HG03095 (cell line): ENCODE results near the gene EAF1.
"Not testable (repeated sequence)": the region's sequence is repeated elsewhere in the genome, so short reads cannot be mapped to it uniquely, and the experiment has no call there.

Experiments used
- ATAC-seq: cut with Tn5 transposase; IDR thresholded peaks from one replicate; pipeline ENCODE4 v1.9.1; 2021; ENCODE audit warnings: moderate library complexity; ENCODE audit not compliant: unreplicated experiment

Gene EAF1

GRCh38 chr3:15404767-15405166 is 22.6 kb upstream of the EAF1 start:
- ATAC-seq, result peak; percentile 56

DNA sequence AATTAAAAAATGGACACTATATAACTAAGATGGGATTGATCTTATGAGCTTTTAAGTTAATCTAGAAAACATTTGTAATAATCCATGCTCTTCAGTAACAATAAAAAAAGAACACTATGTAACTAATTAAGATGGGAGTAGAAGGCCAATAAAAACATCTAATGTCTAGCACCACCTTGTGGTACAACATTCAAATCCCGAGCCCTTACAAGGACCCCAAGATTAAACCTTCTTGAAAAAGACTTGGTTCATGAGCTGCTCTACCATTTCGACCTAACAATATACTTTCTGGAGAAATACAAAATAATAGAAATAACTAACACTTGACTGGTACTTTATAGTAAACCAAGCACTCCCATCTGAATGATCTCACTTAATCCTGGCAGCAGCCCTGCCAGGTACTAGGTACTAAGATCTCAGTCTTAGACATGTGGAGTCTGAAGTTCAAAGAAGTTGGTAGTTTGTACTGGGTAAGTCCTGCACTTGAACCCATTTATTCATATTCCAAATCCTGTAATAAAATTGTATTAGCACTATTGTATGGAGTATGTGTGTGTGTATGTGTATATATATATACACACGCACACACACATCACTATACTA is 21.8 kb upstream of the EAF1 start:
- peak; percentile 53 for ATAC-seq

DNA sequence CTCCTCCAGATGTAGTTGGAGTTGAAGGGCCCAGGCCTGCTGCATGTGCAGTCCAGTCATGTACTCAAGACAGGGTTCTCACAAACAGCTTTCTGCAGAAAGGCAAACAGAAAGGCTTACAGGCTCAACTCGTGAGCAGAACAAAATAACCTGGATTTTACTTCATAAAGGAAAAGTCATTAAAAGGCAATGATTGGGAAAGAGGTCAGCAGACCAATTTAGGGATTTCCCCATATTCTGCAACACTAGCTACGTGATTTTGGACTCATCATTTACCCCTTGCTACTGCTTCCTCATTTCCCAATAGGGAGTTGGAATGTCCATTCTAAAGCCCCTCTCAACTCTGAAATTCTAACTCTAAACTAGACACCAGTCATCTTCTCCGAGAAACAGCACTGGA is 18.2 kb upstream of the EAF1 start:
- no peak for ATAC-seq

GRCh38 chr3:15409774-15410173 is 17.6 kb upstream of the EAF1 start:
- no peak for ATAC-seq

DNA sequence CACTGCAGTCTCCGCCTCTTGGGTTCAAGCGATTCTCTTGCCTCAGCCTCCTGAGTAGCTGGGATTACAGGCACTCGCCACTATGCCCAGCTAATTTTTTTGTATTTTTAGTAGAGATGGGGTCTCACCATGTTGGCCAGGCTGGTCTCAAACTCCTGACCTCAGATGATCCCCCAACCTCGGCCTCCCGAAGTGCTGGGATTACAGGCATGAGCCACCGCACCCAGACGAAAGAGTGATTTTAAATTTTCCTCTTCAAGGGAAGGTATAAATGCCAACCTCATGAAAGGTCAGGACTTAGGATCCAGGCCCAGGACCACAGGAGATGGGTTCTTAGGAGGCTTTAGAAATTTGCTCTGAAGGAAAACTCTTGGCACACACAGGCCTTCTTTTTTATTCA is 16.4 kb upstream of the EAF1 start:
- ATAC-seq, result not testable (repeated sequence)

GRCh38 chr3:15420871-15421270 is 6.5 kb upstream of the EAF1 start:
- ATAC-seq, result no peak

DNA sequence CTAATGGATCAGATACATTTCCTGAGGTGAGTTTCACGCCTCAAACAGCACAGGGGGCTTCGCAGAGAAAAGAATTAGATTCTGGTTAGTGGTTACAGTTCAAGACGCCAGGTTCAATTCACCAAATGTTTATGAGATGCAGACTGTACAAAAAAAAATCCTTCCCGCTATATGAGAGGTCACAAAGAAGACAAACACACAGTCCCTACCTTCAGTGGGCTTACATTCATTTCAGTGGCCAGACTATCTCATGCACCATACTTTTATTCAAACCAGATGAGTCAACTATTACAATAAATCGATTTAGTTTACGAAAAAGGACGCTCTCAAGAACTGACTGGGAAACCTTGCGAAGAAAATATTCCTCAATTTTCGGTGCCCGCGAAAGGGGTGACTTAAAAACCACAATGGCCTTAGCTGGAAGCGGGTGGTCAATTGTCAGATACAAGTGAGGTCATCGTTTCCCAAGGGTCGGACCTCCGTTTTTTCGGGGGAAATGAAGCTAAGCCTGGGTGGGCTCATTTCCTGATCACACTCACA is 749 bp upstream of the EAF1 start:
- no peak for ATAC-seq

- no peak for ATAC-seq
Observed at GRCh38 chr3:15427981-15428380, 583 bp downstream of the EAF1 start.

DNA sequence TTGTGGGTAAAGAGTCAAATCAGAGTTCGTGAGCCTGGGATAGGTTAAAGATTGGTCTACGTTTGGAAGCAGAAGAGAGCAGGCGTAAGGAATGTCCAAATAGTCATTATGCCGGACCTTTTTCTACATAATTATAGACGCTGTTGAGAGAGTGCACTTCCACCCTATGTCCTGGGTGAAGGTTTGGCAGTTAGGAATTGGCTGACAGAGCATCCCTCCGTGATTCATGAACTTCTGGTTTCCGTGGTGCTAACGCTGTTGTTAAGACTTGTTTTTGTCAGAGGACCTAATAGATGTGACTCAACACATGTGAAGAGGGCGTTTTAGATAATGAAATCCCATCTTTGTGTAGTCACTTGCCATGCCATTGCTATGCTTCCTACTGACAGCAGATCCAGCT is 1.1 kb downstream of the EAF1 start:
- ATAC-seq, result no peak

- ATAC-seq, result no peak
Observed at GRCh38 chr3:15429080-15429479, 1.7 kb downstream of the EAF1 start.

- ATAC-seq, result no peak
Observed at GRCh38 chr3:15430624-15431023, 3.2 kb downstream of the EAF1 start.

GRCh38 chr3:15431256-15431837 is 3.9 kb downstream of the EAF1 start:
- ATAC-seq, result no peak

DNA sequence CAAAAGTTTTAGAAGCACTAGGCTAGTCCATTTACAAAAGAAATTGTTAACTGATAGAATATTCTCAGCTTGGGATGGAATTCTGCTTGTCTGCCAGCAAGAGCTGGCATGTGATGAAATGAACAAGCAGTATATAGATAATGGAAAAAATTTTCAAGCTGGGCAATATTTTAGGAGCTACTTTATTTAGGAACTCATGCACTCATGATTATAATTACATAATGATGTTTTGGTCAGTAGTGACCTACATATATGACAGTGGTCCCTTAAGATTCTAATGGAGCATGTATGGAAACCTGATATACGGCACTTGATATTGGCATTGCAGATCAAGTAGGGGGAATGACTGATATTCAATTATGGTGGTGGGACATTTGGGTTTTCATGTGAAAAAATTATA is 6.1 kb downstream of the EAF1 start:
- ATAC-seq, result no peak

GRCh38 chr3:15434756-15435155 is 7.4 kb downstream of the EAF1 start:
- no peak for ATAC-seq

DNA sequence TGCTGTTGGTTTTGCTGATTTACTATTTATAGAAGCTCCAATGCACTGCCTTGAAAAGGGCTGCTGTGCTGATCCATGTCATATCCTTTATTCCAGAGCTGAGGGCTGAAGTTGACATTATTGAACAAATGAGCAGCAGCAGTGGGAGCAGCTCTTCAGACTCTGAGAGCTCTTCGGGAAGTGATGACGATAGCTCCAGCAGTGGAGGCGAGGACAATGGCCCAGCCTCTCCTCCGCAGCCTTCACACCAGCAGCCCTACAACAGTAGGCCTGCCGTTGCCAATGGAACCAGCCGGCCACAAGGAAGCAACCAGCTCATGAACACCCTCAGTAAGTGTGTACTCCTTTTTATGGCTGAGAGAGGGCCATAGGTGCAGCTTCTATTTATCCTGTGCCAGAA is 8.8 kb downstream of the EAF1 start:
- no peak for ATAC-seq

DNA sequence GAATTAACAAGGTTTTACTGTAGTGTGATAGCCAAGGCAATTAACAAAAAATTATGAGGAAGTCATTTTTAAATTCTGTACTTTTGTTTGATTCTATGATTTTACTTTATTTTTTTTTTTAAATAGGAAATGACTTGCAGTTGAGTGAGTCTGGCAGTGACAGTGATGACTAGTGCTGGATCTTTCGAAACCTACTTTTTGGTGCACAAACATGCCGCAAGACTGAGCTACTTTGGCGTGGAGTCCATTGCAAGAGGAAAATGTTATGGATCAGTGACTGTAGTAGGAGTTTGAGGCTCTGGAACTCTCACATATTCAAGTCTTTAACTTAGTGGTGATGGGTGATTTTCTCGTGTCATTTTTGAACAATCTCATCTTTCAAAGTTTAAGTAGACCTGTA is 11.6 kb downstream of the EAF1 start:
- no peak for ATAC-seq

- no peak for ATAC-seq
Observed at GRCh38 chr3:15439476-15439875, 12.1 kb downstream of the EAF1 start.

GRCh38 chr3:15440891-15441290 is 13.5 kb downstream of the EAF1 start:
- no peak for ATAC-seq

- ATAC-seq, result no peak
Observed at GRCh38 chr3:15443826-15444524, 16.6 kb downstream of the EAF1 start.

DNA sequence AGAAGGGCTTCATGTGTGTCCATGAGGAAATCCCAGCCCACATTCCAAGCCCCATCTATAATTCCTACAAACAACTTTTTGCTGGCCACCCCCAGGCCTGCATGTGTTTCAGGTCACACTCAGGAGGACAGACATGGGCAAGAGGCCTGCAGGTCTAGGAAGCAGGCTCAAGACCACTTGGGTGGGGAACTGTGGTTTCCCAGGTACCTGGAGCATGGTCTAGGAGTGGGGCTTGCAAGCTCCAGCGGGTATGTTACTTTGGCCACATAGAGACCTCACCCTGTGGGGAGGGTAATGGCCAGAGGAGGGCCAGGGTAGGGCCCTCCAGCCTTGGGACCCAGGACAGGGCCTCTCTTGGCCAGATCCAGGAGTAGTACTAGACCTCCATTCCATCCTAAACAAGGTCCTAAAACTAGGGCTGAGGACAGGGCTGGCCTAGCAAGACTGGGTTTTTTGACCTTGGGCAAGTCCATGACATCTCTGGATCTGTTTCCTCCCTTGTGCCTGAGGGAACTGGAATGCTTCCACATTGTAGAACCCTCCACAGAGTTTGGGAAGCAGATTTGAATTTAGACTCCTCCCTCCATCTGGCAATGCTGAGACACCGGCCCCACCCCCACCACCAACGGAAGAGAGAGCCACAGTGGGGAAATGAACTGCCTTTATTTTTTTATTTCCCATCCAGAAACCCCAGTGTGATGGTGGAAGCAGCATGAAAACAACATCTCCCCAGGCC is 22.3 kb downstream of the EAF1 start:
- ATAC-seq, result no peak

DNA sequence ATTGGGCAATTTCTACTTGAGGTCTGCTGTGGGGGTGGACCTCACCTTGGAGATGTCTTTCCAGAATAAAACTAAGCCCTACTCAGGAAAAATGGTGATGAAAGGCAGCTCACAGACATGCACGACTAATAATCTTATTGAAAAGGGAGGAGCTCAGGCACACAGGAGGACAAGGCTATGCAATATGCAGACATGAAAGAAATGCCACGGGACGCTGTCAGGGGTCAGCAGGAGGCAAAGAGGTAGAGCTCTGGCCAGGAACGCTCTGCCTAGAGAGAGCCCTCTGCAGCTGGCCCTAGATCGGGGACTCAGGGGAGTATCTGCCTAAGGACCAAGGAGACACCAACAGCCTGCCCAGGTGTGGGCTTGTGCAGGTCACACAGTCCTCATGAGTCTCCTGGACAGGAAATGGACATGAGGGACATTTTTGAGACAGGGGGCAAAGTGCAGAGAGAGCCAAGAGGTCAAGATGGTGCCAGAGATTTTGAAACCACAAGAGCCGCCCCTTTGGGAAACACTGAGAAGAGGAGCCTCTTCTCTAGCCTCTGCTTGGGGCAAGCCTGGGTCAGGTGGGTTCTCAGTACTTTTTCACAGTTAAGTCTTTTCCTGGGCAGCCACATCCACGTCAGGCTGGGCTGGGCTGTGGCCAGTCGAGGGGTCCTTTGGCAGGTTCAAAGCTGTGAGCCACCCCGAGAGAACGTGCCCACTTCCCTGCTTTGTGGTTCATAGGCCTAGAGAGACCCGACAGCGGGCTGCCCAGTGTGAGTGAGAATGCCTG is 23.2 kb downstream of the EAF1 start:
- ATAC-seq, result no peak
